GM12892 (cell line): Measurements from ENCODE around the gene NABP2.

Experiments used
- POLR2A ChIP-seq: IDR thresholded peaks from 2 replicates; pipeline ENCODE4 v1.6.1; 2011; ENCODE audit warnings: low read depth, low read length, control low read depth
- TAF1 ChIP-seq: IDR thresholded peaks from 2 replicates; pipeline ENCODE4 v1.6.1; 2011; ENCODE audit warnings: low read depth, mild to moderate bottlenecking, control low read depth, low read length, borderline replicate concordance

DNA sequence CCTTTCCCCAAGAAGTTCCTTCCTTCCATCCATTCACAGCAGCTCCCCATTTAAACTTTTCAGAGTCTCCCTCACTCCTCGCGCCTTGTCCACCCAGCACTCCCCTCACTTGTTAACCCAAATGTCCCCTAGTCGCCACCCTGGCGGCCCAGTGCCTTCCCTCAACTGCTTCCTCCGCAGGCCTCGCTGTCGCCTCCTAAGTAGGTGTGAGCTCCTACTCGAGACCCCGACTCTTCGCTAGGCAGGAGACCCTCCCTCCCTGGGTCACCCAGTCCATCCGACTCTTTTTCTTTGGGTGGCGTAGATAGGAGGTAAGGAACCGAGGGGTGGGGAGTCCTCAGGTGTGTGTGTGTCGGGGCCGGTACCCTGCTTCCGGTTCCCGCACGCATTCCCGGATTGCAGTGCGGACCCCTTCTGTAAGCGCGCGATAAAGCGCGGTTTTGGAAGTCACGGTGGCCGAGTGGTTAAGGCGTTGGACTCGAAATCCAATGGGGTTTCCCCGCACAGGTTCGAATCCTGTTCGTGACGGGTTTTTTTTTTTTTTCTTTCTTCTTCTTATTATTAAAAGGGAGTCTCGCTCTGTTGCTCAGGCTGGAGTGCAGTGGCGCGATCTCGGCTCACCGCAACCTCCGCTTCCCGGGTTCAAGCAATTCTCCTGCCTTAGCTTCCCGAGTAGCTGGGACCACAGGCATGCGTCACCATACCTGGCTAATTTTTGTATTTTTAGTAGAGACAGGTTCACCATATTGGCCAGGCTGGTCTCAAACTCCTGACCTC lies 34.0 kb upstream of the NABP2 start:
- TF ChIP-seq POLR2A (0 out of 2 replicates have a peak, but pooled peaks have one; percentile 21), TAF1 (no peak)
